Measurements from ENCODE around the gene IMPDH1. TPM values are rescaled to one million over a fixed set of nuclear protein-coding genes. Genes with fewer than 3 reads are reported as not detected.

The IMPDH1 gene
- total and polyA plus RNA-seq, 9 of the 15 experiments (the other 6 are each of a cell fraction or from before 2014, with no cell fraction given), result 0.80 to 118 (median 64.3) TPM

- TF ChIP-seq, protein P1, sequence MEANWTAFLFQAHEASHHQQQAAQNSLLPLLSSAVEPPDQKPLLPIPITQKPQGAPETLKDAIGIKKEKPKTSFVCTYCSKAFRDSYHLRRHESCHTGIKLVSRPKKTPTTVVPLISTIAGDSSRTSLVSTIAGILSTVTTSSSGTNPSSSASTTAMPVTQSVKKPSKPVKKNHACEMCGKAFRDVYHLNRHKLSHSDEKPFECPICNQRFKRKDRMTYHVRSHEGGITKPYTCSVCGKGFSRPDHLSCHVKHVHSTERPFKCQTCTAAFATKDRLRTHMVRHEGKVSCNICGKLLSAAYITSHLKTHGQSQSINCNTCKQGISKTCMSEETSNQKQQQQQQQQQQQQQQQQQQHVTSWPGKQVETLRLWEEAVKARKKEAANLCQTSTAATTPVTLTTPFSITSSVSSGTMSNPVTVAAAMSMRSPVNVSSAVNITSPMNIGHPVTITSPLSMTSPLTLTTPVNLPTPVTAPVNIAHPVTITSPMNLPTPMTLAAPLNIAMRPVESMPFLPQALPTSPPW (CRISPR knock-in tag; IDR thresholded peaks at IDR 0.05), result no peak
- TF ChIP-seq WHSC1 (IDR thresholded peaks at IDR 0.05; ENCODE audit: low read length) (no peak), ZNF592 (IDR thresholded peaks at IDR 0.05) (peak; percentile 35; the same call in 1 of the 2 replicates), MYNN (IDR thresholded peaks at IDR 0.05) (no peak), MYNN (CRISPR knock-in tag; IDR thresholded peaks at IDR 0.05) (no peak)
These were observed 36.5 kb upstream of the IMPDH1 start (continued) for GRCh38 chr7:128446306-128446705.
